Activated T-cell treated with anti-CD3 and anti-CD28 coated beads for 24 hours (primary cell): ENCODE measurements around the gene GRM3.

Source experiments
- DNase-seq: peaks from one replicate; pipeline ENCODE4 v3.0.0-alpha.2; 2020; ENCODE audit warnings: low read depth

Gene GRM3

DNA sequence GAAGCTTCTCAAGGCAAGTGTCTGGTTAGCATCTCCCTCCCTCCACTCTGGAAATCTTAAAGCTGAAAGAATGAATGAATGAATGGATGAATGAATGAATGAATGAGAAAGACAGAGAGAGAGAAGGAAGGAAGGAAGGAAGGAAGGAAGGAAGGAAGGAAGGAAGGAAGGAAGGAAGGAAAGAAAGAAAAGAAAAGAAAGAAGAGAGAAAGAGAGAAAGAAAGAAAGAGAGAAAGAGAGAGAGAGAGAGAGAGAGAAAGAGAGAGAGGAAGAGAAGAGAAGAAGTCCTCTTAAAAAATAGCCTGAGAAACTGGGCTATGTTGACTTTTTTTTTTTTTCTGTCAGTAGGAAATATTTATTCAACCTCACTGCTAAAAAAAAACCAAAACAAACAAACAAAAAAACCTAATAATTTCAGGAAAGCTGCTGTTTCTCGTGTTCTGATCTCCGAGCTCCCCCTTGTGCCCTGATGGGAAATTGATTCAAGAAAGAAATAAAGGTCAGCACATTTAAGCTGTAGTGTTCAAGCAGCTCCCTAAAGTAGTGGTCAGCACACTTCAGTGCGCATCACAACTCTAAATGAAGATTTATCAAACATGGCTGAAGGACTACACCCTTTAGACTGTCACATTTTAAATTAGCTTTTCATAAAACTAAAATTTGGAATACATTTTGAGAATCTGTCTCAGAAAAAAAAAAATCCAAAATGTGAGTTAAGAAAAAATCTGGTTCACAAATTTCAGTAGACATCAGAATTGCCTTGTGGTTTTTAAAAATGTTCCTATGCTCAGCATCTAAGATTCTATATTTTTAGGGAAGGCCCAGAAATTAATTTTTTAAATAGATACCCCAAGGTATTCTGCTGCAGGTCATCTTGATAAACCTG is 261.5 kb downstream of the GRM3 start:
- DNase-seq: no peak

DNA sequence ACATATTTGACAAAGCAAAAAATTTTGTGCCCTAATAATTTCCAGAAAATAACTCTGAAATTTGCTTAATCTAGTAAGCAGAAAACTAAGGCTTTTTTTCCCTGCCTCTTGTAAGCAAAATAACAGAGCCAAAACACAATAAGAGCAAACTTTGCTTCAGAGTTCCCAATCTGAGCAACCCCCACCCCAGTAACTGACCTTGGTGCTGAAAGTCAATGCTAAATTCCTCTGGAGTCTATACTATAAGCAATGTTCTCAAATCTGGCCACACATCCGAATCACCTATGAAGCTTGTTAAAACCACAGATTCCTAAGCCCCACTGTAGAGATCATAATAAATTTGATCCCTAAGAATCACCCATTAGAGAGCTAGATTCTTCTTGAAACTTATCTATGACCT is 265.2 kb downstream of the GRM3 start:
- no peak for DNase-seq

DNA sequence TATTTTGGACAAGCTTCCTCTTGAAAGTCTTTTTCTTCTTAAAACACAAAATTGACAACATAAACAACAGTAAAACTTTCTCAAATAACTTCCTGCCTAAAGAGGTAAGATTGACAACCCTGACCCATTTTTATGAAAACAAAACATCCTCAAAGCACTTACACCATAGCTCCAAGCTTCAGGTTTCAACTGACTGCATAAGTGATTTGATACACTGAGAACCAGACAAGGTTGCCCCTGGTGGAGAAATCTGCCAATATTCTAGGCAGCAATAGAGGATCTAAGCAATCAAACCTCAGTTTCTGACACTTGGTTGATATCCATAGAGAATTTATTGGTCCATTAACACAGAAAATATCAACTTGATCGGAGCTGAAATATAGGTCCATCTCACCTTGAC is 267.9 kb downstream of the GRM3 start:
- DNase-seq: no peak

DNA sequence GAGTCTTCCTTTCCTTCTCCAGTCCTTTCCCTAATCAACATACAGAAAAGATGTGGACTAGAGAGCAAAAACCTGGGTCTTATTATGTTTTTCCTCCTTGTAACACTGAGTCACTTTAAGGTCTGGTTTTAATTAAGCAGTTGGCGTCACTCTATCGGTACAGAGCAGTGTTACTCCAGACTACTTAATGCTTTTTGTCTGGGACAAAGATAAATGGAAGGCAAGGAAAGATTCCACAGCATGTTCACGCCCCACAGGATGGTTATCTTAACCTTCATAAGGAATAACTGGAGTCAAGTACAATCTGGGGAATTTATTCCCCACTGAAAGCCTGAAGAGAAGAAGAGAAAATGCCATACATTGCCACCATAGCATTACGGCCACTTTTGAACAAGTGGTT is 270.0 kb downstream of the GRM3 start:
- DNase-seq: no peak
